NCI-H748 (cell line): ENCODE data around the gene MAT1A.

Experiments
- DNase-seq: peaks from one replicate; lab custom pipeline; 2025; ENCODE audit not compliant: unreplicated experiment; lab: John Stamatoyannopoulos, UW

MAT1A gene

DNA sequence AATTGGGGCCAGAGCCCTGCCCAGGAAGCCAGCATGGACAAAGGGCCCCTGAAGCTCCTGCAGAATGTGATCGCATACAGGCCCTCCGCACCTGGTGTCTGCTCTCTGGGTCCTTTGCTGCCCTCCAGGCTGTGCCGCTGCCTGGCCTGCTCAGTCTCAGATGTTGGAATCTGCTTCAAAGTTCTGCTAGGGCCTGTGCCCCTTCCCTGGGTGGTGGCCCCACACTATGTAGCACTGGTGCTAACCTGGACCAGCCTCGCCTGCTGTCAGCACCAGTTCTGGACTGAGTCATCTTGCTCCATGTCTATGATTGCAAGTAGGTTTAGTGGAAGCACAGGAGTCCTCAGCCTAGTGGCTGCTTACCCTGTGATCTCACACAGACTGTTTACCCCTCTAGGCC lies 6.3 kb downstream of the MAT1A start:
- DNase-seq: no peak

GRCh38 chr10:80281784-80282765 lies 7.4 kb downstream of the MAT1A start:
- DNase-seq: no peak

GRCh38 chr10:80281292-80281691 lies 8.2 kb downstream of the MAT1A start:
- no peak for DNase-seq

DNA sequence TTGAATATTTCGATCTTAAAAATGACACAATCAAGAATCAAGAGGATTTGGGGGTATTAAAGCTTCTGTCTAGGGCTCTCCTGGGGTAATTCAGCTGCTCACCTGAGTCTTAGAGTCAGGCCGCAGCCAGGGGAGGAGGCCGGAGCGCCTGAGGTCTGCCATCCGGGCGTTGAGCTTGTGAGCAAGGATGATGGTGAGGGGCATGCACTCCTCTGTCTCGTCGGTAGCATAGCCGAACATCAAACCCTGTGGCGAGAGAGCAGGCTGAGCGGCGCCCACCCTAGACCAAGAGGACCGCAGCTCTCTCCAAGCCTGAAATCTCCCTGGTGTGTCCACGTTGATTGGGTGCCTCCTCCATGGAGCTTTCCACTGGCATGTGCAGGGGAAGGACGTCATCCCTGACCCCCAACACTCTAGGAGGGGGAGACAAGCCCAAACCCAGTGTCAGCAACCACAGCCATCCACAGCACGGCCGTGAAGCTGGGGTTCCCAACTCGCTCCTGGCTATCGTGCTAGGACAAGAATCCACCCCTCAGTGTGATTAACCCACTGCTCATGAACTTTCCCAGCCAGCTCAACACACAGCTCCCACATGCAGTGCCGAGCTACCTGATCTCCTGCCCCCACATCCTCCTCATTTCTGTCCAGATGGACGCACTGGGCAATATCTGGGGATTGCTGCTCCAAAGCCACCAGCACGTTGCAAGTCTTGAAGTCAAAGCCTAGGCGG lies 9.2 kb downstream of the MAT1A start:
- DNase-seq: no peak

- DNase-seq: no peak
Observed at GRCh38 chr10:80279146-80279545, 10.3 kb downstream of the MAT1A start.

DNA sequence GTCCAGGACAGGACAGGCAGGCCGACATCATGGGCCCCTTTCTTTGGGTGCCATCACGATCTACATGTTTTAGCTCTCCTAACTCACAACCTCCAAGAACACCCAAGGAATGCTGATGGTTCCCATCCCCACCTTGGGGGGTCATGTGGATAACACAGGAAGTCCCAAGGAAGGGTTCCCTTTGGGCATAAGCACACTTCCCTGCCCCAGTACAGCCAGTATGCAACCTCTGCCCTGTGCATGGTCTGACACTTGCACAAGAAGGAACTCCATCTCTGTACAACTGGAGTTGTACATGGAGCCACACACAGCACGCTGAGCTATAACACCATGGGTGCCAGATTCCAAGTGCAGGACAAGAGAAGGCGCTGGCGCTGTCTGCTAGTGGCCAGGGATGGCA lies 11.0 kb downstream of the MAT1A start:
- DNase-seq: no peak

DNA sequence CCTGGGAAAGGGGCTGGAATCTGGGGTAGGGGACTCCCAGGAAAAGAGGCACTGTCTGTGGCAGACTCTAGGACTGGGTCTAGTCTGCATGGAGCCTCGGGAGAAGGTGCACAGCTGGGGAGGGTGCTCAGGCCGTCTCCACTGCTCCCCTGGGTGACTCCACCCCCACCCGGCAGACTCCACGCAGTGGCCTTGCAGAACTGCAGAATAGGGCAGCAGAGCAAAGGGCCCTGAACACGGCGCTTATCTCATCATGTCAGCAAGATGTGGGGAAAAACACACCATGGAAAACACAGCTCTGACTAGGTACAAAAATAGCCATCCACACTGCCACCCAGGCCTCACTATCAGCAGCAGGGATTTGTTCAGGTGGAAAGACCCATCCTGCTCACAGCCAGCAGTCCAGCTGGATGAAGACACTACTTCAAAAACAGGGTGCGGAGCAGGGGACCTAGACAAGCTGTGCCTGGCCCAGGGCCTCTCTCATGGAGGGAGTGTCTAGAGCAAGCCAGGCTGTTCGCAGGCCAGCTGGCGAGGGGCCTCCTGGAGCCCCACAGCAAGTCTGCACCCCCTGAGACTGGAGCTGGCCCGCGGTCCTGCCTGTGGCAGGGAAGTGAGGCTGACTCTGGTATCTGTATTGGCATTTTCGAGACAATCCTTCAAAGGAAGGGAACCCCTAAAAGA lies 11.7 kb downstream of the MAT1A start:
- no peak for DNase-seq

DNA sequence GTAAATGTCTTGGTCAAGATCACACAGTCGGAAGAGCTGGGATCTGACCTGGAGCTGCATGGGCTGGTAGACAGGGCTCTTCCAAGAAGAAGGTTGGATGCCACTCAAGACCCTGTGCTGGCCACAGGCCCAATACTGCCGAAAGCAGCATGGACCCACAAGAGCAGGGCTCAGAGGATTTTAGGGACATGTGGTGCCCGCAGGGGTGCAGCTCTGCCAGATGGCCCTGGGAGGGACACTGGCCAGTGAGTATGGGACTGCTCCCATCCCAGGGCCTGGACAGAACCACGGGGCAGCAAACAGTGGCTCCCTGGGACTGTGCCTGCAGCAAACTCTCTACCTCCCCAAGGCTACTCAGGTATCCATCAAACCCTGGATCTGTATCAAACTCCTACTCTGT lies 12.4 kb downstream of the MAT1A start:
- no peak for DNase-seq

- DNase-seq: no peak
Observed at GRCh38 chr10:80276335-80276734, 13.1 kb downstream of the MAT1A start.

- no peak for DNase-seq
Observed at GRCh38 chr10:80275756-80276155, 13.7 kb downstream of the MAT1A start.

DNA sequence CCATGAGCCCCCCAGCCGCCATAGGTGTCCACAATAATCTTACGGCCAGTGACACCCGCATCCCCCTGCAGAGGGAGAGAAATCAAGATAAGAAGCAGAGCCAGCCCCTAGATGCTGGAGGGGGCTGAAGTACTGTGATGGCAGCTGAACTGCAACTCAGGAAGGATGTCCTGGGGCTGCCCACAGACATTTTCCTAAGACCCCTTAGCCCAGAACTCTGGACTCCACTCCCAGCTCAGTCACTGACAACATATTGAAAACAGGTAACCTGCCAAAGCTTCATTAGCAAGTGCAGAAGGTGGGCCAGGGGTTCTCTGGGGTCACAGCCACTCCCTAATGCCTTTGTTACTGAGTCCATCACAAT lies 14.3 kb downstream of the MAT1A start:
- DNase-seq: no peak

DNA sequence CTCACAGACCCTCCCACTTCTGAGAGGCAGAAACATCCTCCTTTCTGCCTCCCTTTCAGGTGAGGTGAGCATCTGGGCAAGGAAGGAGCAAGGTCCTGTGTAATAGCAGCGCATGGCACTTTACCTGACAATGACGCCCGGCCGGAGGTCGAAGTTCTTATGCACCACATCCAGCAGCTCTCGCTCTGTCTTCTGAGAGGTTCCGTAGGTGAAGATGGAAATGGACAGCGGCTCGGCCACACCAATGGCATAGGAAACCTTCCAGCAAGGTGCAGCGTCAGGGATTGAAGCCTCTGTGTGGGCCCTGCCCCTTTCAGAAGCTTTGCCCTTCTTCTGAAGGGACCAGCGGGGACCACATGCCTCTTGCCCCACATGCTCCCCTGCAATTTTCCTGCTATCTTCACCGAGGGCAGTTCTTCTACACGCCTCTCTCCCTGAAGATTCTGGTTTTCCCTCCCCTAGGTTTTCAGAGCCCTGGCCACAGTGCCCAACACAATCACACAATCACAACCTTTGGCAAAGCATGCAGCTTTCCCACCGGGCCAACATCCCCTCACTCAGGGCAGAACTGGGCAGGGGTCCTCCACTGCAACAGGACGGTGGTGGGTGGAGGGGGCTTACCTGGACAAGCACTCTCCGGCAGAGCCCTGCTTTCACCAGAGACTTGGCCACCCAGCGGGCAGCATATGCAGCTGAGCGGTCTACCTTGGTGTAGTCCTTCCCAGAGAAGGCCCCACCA lies 14.9 kb downstream of the MAT1A start:
- DNase-seq: no peak

- DNase-seq: no peak
Observed at GRCh38 chr10:80273523-80274170, 15.8 kb downstream of the MAT1A start.

DNA sequence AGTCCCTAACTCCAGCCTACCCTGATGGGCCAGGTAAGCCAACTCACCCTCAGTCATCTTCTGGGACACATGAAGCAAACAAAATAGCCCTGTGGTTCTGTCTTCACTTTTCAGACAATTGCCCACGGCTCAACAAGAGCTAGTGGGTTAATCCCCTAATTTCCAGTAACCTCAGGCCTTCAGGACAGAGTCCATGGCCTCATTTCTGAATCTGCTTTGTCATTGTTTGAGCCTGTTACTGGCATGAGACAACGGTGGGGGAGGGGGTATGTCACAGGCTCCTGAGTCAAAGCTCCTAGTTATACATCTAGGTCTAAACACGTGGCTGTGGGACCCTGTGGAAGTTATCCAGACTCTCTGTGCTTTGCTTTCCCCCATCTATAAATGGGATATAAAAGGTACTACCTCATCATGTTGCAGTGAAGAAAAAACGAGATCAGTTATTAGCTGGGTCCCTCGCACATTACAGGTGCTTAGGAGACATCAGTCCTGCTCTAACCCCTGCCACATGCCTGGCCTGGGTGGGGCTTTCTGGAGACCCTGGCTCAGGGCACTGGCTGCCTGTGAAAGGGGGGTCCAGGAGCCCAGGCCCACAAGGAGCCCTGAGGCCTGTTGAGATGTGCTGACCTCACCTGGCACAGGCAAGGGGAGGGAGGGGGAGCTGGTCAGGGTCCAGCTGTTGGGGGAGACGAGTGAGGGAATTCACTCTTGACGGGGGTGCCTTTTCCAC lies 16.5 kb downstream of the MAT1A start:
- DNase-seq: no peak

DNA sequence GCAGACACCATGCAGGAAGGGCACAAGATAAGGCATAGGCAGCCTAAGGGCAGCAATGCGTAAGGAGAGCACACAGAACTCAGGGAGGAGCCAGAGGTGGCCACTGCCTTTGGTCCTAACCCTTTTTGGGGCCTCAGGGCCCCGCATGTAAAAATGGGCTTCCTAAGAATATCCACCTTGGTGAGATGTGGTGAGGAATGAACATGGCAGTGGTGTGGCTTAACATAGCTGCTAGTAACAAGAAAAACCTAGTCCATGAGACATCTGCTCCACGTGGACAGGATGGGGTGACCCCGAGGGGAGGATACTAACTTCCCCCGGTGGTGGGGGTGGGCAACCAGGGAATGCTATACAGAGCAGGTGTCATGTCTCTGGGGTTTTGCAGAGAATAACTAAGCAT lies 18.0 kb downstream of the MAT1A start:
- no peak for DNase-seq

- no peak for DNase-seq
Observed at GRCh38 chr10:80270887-80271286, 18.6 kb downstream of the MAT1A start.

GRCh38 chr10:80268938-80269588 lies 20.4 kb downstream of the MAT1A start:
- DNase-seq: no peak

GRCh38 chr10:80268266-80268665 lies 21.2 kb downstream of the MAT1A start:
- no peak for DNase-seq

- DNase-seq: no peak
Observed at GRCh38 chr10:80266513-80266863, 23.0 kb downstream of the MAT1A start.
